SU-DHL-6 (cell line): Measurements from ENCODE around the gene CRCP.

Experiments used
- EZH2phosphoT487 ChIP-seq: fragments of 200-600 bp; sonication (generic), shearing (Covaris generic); conservative IDR thresholded peaks from 2 replicates; pipeline ENCODE4 v1.6.1; 2018; ENCODE audit warnings: mild to moderate bottlenecking, antibody characterized with exemption, low read length, moderate library complexity, mixed read lengths
- TF ChIP-seq, protein P1 (sequence below): fragments of 200-600 bp; sonication (generic); IDR thresholded peaks from one replicate; pipeline ENCODE4 v1.5.1; 2017; ENCODE audit warnings: antibody characterized with exemption, mild to moderate bottlenecking, low read length, moderate library complexity; ENCODE audit not compliant: insufficient read depth, poor library complexity, severe bottlenecking

DNA sequence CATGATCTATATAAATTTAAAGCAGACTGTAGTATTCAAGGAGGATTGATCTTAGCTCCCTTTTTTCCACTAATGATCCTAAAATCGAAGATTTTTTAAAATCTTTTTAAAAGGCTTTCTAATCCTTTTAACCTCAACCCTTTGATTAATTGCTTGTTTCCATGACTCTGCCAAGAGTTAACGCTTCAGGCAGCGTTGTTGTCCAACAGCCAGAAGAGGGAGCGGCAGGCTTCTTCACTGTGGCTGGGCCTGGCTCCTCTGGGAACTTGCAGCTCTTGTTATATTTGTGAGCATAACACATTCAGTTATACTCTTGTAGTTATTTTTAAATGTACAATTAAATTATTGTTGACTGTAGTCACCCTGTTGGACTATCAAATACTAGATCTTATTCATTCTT, 26.3 kb downstream of the CRCP start:
- TF ChIP-seq, protein P1, sequence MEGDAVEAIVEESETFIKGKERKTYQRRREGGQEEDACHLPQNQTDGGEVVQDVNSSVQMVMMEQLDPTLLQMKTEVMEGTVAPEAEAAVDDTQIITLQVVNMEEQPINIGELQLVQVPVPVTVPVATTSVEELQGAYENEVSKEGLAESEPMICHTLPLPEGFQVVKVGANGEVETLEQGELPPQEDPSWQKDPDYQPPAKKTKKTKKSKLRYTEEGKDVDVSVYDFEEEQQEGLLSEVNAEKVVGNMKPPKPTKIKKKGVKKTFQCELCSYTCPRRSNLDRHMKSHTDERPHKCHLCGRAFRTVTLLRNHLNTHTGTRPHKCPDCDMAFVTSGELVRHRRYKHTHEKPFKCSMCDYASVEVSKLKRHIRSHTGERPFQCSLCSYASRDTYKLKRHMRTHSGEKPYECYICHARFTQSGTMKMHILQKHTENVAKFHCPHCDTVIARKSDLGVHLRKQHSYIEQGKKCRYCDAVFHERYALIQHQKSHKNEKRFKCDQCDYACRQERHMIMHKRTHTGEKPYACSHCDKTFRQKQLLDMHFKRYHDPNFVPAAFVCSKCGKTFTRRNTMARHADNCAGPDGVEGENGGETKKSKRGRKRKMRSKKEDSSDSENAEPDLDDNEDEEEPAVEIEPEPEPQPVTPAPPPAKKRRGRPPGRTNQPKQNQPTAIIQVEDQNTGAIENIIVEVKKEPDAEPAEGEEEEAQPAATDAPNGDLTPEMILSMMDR: no peak
- no peak for TF ChIP-seq EZH2phosphoT487
